ENCODE results near the gene DIRAS1.
"Not testable (repeated sequence)": the region's sequence is repeated elsewhere in the genome, so short reads cannot be mapped to it uniquely, and the experiment has no call there.

DNA sequence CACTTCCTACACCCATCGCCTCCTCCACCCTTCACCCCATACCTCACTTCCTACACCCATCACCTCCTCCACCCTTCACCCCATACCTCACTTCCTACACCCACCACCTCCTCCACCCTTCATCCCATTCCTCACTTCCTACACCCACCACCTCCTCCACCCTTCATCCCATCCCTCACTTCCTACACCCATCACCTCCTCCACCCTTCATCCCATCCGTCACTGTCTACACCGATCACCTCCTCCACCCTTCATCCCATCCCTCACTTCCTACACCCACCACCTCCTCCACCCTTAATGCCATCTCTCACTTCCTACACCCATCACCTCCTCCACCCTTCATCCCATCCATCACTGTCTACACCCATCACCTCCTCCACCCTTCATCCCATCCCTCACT, 8.0 kb downstream of the DIRAS1 start:
- TF ChIP-seq, protein P1, sequence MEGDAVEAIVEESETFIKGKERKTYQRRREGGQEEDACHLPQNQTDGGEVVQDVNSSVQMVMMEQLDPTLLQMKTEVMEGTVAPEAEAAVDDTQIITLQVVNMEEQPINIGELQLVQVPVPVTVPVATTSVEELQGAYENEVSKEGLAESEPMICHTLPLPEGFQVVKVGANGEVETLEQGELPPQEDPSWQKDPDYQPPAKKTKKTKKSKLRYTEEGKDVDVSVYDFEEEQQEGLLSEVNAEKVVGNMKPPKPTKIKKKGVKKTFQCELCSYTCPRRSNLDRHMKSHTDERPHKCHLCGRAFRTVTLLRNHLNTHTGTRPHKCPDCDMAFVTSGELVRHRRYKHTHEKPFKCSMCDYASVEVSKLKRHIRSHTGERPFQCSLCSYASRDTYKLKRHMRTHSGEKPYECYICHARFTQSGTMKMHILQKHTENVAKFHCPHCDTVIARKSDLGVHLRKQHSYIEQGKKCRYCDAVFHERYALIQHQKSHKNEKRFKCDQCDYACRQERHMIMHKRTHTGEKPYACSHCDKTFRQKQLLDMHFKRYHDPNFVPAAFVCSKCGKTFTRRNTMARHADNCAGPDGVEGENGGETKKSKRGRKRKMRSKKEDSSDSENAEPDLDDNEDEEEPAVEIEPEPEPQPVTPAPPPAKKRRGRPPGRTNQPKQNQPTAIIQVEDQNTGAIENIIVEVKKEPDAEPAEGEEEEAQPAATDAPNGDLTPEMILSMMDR (conservative IDR thresholded peaks at IDR 0.05 in 1 of 2, IDR thresholded peaks at IDR 0.05 in 1 of 2; ENCODE audit: low read depth in 1 of 2, low read length in 2 of 2), result not testable (repeated sequence)
- not testable (repeated sequence) for TF ChIP-seq EZH2 (IDR thresholded peaks at IDR 0.05; ENCODE audit: low read length, missing control alignments)

Measured in fibroblast of lung (primary cell).